RKO (cell line): ENCODE results near the gene PDE5A.
"Not testable (repeated sequence)": the region's sequence is repeated elsewhere in the genome, so short reads cannot be mapped to it uniquely, and the experiment has no call there.

Experiments used
- DNase-seq: peaks from one replicate; pipeline ENCODE4 v3.0.0-alpha.2; 2016; ENCODE audit warnings: low spot score

PDE5A gene

GRCh38 chr4:119628281-119629141 is at the start of gene PDE5A:
TSS of gene PDE5A (minus strand) at chr4:119628804. CDS start at chr4:119628671, 133 bp downstream.
- peak; percentile 83 for DNase-seq

GRCh38 chr4:119676101-119676500 is 47.5 kb upstream of the PDE5A start:
- no peak for DNase-seq

- DNase-seq: peak; percentile 14
These were observed 46.8 kb upstream of the PDE5A start for GRCh38 chr4:119675391-119675790.

- DNase-seq: no peak
These were observed 44.3 kb upstream of the PDE5A start for GRCh38 chr4:119672938-119673337.

GRCh38 chr4:119672086-119672485 is 43.5 kb upstream of the PDE5A start:
- no peak for DNase-seq

- DNase-seq: no peak
These were observed 42.6 kb upstream of the PDE5A start for GRCh38 chr4:119671205-119671604.

- DNase-seq: no peak
These were observed 39.2 kb upstream of the PDE5A start for GRCh38 chr4:119667802-119668201.

- no peak for DNase-seq
These were observed 38.1 kb upstream of the PDE5A start for GRCh38 chr4:119666653-119667091.

GRCh38 chr4:119665752-119666151 is 37.1 kb upstream of the PDE5A start:
- no peak for DNase-seq

- DNase-seq: no peak
These were observed 35.7 kb upstream of the PDE5A start for GRCh38 chr4:119664168-119664907.

- no peak for DNase-seq
These were observed 34.7 kb upstream of the PDE5A start for GRCh38 chr4:119663160-119663788.

- not testable (repeated sequence) for DNase-seq
These were observed 34.0 kb upstream of the PDE5A start for GRCh38 chr4:119662612-119663011.

GRCh38 chr4:119661231-119661630 is 32.6 kb upstream of the PDE5A start:
- DNase-seq: no peak

- DNase-seq: no peak
These were observed 31.0 kb upstream of the PDE5A start for GRCh38 chr4:119659576-119659975.

- peak; percentile 5 for DNase-seq
These were observed 28.6 kb upstream of the PDE5A start for GRCh38 chr4:119657111-119657611.

GRCh38 chr4:119656342-119656741 is 27.7 kb upstream of the PDE5A start:
- DNase-seq: no peak

- DNase-seq: no peak
These were observed 26.7 kb upstream of the PDE5A start for GRCh38 chr4:119655111-119655837.

GRCh38 chr4:119653990-119654389 is 25.4 kb upstream of the PDE5A start:
- no peak for DNase-seq

GRCh38 chr4:119652998-119653397 is 24.4 kb upstream of the PDE5A start:
- no peak for DNase-seq

GRCh38 chr4:119648398-119648797 is 19.8 kb upstream of the PDE5A start:
- no peak for DNase-seq

GRCh38 chr4:119647558-119647957 is 19.0 kb upstream of the PDE5A start:
- DNase-seq: peak; percentile 22
